ENCODE results near the gene TSHZ1.

The TSHZ1 gene, protein sequence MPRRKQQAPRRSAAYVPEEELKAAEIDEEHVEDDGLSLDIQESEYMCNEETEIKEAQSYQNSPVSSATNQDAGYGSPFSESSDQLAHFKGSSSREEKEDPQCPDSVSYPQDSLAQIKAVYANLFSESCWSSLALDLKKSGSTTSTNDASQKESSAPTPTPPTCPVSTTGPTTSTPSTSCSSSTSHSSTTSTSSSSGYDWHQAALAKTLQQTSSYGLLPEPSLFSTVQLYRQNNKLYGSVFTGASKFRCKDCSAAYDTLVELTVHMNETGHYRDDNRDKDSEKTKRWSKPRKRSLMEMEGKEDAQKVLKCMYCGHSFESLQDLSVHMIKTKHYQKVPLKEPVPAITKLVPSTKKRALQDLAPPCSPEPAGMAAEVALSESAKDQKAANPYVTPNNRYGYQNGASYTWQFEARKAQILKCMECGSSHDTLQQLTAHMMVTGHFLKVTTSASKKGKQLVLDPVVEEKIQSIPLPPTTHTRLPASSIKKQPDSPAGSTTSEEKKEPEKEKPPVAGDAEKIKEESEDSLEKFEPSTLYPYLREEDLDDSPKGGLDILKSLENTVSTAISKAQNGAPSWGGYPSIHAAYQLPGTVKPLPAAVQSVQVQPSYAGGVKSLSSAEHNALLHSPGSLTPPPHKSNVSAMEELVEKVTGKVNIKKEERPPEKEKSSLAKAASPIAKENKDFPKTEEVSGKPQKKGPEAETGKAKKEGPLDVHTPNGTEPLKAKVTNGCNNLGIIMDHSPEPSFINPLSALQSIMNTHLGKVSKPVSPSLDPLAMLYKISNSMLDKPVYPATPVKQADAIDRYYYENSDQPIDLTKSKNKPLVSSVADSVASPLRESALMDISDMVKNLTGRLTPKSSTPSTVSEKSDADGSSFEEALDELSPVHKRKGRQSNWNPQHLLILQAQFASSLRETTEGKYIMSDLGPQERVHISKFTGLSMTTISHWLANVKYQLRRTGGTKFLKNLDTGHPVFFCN (N-terminal part only)

DNA sequence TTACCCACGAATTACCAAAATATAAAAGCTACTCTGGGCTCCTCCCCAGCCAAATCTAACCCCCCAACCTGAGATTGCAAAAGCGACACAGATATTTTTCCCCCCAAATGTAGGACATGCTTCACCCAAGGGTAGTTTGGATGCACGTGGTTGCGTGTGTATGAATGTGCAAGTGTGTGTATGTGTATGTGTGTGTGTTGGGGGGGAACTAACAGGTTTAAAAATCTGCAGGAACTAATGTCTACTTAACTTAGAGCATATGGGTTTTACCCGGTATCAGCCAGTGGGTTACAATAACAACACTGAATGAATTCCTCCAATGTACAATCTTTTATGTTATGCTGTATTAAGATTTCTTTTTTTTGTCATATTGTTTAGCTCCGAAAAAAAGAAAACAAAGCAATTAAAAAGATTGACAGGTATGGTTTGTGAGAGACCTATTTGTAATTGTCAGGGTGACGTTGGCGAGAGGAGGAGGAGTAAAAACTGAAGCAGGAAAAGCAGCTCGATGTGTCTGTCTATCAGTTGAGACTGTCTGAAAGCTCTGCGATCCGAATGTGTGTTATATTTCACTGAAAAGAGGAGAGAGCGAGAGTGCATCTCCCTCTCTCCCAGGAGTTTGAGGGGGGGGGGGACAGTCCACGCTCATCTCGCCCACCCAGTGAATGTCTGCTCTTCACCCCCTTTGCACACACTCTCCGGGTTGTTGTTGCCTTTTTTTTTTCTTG, at the start of gene TSHZ1:
TSHZ1 (plus strand) TSS at position 524 of the 728 bp plus-strand sequence. CDS start 1,080 bp downstream, outside the sequence.
- FAIRE-seq = peak; percentile 13
- DNase-seq (ENCODE audit: low spot score) = peak; percentile 68

DNA sequence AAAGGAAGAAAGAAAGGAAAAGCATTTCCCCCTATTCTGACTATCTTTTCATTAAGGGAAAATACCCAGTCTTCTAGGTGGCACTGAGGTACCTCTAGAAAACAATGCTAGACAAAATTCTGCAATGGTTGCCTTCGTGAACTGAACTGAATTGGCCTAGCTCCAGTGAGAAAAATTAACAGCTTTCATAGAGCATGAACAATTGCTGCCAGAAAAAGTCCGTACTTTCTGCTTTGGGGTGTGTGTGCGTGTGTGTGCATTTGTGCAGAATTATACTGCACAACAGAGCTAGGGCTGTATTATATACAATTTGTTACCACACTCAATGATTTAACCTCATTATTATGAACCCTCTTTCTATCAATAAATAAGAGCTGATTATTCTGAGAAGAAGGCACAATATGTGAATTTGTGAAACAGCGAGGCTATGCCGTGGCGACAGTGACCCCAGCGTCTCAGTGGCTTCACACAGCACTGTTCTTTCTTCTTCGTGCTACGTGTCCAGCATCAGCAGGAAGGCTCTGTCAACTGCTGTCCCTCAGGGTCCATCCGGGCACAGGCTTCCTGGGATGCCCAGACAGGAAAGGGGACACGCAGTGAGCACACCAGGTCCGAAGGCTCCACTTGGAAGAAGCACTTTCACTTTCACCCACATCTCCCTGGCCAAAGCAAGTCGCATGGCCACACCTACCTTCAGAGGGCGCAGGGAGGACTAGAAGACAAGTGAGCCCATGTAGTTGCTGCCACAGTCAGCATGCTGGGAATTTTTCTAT, 49.2 kb upstream of the TSHZ1 start:
- DNase-seq (ENCODE audit: low spot score) (peak; percentile 69), FAIRE-seq (peak; percentile 9)

DNA sequence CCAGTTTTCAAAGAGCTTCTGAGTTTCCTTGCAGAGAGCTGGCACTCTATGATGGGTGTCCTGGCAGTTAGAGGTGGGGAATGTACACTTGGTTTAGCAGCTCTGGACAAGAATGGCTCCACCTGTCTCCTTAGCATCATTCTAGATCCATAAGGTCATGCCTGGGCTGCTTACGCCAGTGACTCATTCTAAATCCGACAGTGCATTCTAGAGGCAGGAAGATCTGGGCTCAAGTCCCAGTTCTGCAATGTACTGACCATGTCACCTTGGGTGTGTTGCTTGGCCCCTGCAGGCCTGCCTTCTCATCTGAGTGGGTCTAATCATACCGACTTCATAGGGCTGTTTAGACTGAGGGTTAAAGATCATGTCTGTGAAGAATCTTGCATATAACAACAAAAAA, 48.1 kb upstream of the TSHZ1 start:
- DNase-seq (ENCODE audit: low spot score) = no peak

DNA sequence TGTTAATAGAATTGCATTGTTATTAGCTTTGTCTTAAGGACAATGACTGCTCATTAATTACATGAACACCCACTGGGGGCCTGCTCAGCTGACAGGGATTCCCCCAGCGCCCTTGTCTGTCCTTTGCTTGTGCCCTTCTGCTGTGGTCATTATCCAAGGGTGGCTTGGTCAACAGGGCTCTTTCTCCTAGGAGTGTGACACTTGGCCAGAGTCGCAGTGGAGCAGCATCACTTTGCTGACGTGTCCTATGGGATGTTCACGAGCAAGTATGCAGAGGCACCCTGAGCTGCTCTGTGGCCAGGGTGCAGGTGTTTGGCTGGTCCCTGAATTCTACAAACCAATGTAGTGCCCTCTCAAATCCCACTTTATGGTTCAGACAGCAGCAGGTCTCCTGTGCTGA, 47.6 kb upstream of the TSHZ1 start:
- no peak for DNase-seq (ENCODE audit: low spot score)
- no peak for FAIRE-seq

More for the DNA sequence above, 48.1 kb upstream of the TSHZ1 start:
- no peak for FAIRE-seq

DNA sequence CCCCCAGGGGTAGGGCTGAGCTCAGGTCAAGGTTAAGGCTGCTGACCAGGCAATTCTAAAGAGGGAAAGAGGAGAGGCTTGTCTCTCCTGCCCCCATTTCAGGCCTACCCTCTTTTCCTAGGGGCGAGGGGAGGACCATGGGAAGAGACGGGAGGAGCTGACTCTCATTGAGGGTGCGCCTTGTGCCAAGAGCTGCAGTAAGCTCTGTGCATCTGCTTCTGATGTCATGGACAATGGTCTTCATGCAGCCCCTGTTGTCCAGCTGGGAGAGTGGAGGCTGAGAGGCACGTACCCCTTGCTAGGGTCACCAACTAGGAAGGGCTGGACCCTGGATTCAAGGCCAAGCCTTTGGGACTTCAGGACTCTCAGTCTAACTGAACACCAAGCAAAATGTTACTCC, 46.9 kb upstream of the TSHZ1 start:
- FAIRE-seq (no peak), DNase-seq (ENCODE audit: low spot score) (no peak)

DNA sequence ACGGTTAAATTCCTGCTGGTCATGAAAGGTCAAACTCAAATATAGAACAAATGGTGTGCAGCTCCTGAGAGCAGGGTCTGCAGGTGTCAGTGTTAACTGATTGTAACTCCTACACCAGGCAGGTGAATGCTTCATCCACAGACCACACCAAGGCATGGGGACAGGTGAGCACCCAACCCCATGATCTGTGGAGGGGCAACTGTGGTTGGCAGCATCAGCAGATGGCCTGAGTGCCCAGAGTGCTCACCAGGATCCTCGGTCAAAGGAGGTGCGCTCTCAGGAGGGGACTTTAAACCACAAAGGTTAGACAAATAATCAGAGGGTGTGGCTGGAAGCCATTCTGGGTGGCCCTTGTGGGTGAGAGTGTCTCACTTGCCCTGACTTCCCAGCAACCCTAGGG, 46.1 kb upstream of the TSHZ1 start:
- no peak for FAIRE-seq
- no peak for DNase-seq (ENCODE audit: low spot score)

DNA sequence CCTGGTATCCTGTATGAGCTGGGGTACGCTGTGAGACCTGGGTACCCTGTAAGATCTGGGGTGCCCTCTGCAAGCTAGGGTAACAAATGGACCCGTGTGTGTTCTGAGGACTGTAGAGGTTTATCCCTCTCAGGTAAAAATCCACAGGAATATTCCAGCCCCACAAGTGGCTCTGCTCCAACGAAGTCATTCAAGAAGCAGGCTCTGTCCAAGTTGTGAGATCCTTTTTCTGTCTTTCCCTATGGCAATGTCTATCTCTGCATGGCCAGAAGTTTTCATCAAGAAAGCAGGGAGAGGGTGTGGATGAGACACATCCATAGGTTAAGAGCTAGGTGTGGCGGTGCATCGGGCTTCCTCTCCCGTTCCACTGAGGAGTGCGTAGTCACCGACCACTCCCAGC, 44.7 kb upstream of the TSHZ1 start:
- DNase-seq (ENCODE audit: low spot score) = no peak
- no peak for FAIRE-seq

DNA sequence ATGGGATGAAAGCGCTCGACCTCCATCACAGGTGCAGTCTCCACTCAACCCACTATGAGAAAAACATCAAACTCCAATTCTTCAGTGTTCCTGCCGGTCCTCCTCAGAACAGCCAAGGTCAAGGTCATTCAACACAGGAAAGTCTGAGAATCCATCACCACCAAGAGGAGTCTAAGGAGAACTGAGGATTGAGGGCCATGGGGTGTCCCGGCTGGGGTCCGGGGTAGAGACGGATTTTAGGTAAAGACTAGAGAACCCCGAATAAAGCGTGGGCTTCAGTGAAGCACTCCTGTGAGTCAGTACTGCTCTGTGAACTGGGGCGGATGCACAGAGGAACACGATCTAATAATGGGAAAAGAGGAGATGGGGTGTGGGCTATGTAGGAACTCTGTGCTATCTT, 43.5 kb upstream of the TSHZ1 start:
- DNase-seq (ENCODE audit: low spot score) (no peak), FAIRE-seq (no peak)

DNA sequence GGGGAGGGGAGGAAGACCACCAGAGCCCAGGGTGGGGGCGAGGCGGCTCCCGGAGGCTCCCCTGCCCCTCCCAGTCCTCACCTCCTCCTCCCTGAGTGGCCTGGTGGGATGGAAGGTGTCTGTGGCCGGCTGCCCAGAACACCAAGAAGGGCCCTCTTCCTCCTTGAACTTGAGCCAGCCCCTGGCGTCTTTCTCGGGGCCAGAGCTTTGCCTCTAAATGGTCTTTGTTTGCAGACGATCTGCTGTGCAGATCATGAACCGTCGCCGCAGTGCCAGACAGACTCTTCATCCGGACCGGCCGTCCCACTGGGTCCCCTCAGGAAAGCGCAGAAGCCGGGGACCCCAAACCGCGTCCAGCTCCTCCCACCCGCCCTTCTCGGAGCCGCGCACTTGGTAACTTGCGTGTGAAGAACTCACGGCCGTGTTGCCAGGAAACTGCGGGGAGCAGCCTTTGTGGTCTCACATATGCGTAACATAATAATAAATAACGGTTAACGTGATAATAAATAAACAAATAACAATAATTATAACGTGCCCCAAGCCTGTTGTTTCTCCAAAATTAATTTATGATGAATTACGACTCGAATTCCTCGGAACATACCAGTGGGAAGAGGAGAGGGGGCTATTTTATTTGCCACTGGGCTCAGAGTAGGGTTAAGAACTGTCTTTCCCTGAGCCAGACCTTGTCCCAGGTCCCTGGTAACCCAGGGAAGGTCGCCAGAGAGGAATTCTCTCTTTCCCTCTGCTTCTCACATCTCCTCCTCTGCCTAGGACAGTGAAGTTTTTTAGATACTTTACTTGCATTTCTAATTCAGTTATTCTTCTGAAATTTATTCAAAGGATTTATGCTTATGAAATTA, 42.6 kb upstream of the TSHZ1 start:
- DNase-seq (ENCODE audit: low spot score) (no peak), FAIRE-seq (no peak)

DNA sequence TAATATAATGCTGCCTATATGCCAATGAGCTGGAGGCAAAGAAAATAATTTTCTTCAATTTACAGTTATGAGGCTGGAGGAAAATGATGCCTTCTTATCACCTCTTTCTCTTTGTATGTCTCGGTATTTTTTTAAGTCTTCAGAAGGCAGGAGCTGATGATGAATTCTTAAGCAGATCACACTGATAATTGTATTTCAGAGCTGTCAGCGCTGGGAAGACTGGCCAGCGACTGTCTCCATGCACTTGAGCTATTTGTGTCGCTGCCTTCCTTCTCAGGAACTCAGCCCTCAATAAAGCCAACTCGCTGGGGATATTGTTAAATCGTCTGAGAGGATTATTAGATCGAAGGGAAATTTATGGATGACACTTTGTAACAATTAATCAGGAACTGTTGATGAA, 42.0 kb upstream of the TSHZ1 start:
- FAIRE-seq = no peak
- no peak for DNase-seq (ENCODE audit: low spot score)

DNA sequence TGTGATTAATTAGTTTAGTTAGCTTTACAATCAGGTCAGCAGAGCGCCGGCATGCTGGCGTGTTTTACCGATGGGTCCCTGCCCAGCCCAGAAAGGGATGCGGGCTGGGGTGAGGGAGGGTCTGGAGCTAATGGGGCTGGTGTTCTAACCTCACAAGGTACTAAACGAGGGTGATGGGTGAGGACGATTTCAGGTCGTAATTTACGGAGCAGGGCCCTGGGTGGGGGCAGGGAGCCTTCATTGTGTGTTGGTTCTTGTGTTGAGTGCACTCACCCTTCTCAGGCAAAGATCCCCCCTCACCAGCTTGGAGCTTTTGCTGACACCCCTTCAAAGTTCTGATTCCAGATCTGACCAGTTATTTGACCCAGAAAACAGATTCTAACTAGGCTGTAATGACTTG, 41.2 kb upstream of the TSHZ1 start:
- no peak for DNase-seq (ENCODE audit: low spot score)
- no peak for FAIRE-seq

DNA sequence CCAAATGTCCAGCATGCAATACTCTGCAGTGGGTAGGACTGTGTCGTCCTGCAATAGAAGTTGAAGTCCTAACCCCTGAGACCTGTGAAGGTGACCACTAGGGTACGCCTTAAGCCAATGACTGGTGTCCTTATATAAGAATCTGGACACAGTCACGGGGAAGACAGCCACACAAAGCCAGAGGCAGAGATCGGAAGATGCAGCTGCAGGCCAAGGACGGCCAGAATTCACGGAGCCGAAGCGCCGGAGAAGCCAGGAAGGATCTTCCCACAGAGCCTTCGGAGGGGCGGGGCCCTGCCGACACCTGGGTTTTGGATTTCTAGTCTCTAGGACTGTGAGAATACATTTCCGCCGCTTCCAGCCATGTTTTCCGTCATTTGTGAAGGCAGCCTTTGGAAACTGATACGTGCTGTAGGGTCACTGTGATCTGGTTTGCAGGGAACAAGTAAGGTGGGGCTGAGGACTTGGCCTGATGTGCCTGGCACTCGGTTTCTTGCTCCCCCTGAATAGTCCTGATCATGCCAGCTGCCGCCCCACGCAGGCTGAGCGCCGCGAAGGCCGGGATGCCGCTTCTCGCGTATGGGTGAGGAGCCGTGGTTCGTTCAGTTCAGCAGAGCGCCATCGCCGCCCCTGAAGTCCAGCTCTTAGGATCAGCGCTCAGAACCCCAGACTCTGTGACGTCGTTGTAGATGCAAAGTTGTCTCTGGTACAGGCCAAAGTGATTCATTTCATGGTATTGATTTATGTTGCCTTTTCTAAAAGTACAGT, 40.4 kb upstream of the TSHZ1 start:
- FAIRE-seq = no peak

DNA sequence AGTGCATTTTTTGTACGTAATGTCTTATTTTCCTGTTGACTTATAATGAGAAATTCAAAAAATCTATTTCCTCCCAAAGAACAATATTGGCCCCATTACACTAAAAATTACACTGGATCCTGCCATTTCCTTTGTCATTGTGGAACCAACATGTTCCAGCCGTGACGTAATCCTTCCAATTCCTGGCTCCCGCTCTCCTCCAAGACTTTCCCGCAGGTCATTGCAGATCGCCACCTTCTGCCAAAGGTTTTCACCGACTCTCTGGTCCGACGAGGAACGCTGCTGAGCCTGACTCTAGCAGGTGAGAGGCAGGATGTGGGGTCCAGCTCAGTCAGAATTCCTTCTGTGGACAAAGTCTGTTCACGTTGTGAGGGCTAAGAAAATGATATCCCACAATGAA, 39.7 kb upstream of the TSHZ1 start:
- no peak for FAIRE-seq
- no peak for DNase-seq (ENCODE audit: low spot score)

More for the DNA sequence above, 40.4 kb upstream of the TSHZ1 start:
- DNase-seq (ENCODE audit: low spot score) = no peak

DNA sequence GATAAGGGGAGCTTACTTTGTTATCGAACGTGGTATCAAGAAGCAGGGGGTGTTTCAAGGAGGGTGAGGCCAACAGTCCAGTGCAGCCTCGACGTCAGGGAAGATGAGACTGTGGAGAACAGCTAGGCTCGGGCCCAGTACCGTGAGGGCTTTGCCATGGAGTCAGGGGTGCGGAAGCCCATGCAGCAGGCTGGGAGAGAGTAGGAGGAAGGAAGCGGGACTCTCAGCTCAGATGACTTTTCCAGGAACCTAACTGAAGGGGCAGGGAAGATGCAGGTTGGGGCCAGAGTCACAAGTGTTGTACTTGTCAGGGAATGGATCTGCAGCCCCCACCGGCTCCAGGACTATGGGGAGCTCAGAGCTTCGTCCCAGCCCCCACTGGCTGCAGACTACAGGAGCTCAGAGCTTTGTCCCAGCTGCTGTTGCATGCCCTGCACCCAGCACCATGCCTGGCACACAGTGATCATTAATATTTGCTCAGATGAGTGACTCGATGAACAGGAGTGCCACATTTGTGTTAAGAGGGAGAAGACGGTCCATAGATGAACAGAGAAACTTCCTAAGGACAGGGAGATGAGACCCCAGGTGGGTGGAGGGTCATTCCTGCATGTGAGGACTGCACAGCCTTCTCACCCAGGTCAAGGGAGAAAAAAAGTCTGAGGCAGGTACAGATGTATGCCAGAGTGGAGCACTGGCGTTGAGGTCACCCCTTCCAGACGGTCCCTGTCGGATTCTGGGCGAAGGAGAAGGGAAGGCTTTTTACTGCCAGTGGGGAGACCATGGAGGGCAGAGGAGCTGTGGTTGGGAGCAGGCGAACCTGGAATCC, 38.1 kb upstream of the TSHZ1 start:
- FAIRE-seq = no peak
- DNase-seq (ENCODE audit: low spot score) = no peak

DNA sequence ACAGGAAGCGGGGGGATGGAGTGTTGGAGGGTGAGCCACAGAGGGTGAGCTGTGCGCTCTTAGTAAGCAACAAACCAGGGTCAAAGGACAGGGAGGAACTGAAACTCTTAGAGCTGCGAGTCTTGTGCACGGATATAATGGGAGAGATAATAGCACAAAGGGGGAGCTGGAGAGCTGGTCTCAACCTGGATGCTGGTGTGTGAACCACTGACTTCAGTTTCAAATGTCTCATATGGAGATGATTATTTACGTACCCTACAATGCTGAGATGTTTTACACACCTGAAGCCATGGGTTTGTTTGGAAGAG, 37.5 kb upstream of the TSHZ1 start:
- no peak for FAIRE-seq
- no peak for DNase-seq (ENCODE audit: low spot score)

DNA sequence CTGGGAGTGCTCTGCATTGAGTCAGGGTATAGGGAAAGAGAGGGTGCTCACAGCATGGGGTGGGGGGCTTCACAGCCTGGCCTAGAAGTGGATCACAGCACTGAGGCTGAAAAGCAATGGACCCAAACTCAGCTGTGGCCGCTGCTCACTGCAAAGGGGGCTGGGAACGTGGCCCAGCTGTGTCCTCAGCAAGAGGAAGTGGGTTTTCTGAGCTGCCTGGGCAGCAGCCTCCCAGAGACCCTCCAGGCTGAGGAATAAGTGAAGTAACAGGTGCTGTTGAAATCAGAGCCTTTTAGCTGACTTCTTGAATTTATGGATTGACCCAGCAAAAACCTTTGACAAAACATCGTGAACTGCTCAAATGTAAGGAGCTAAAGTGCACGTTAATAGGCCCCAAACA, 36.9 kb upstream of the TSHZ1 start:
- DNase-seq (ENCODE audit: low spot score) (no peak), FAIRE-seq (no peak)

DNA sequence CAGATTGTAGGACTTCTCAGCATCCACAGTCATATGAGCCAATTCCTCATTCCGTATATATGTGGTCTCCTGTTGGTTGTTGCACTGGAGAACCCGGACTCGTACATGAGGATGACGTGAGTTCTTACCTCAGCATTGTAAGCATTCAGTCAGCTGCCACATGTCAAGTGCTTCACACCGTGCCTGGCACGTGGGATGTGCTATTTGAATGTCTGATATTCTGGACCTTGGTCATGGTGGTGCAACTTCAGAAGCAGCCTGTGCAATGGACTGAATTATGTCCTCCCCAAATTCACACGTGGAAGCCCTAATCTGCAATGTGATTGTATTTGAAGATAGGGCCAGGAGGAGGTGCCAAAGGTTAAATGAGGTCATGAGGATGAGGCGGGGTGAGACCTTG, 33.7 kb upstream of the TSHZ1 start:
- no peak for FAIRE-seq
- DNase-seq (ENCODE audit: low spot score) = no peak

DNA sequence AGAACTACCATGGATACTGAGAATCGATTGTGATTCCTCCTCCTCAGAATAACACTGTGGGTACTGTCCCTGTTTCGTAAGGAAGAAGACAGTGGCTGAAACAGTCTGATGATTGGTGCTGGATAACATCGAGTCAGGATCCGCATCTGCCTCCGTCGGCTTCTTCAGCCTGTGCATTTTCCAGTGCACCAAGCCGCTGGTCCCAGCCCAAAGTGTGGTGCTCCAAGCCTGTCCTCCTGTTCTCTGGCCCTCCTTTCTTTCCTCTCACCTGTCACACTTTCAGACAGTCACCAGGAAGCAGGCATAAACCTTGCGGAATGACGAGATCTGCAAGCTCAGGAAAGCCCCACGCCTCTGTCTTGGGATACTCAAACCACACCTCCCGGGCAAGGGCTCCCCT, 32.2 kb upstream of the TSHZ1 start:
- no peak for DNase-seq (ENCODE audit: low spot score)
- FAIRE-seq = no peak
